Measurements from ENCODE around the gene C3orf20. TPM values are rescaled to one million over a fixed set of nuclear protein-coding genes. Genes with fewer than 3 reads are reported as not detected.
A peak's percentile ranks its signal among the peaks of the same experiment; 100 is the strongest.

The C3orf20 gene
- total and polyA plus RNA-seq, 2 of the 13 experiments (the other 11 are each of a cell fraction or from before 2014, with no cell fraction given): 0.03 to 0.04 TPM

GRCh38 chr3:14651440-14652251 is 23.3 kb upstream of the C3orf20 start, which contains the start of gene CCDC174 (continued):
- TF ChIP-seq DZIP1 (CRISPR knock-in tag; IDR thresholded peaks at IDR 0.05) (no peak), ZNF142 (CRISPR knock-in tag; IDR thresholded peaks at IDR 0.05) (no peak), TFAP4 (IDR thresholded peaks at IDR 0.05; ENCODE audit: borderline replicate concordance, low read depth) (no peak), FLYWCH1 (CRISPR knock-in tag; IDR thresholded peaks at IDR 0.05) (no peak; the same call in 1 of the 2 replicates), MED8 (CRISPR knock-in tag; IDR thresholded peaks at IDR 0.05; ENCODE audit: insufficient replicate concordance) (no peak), LRRFIP1 (CRISPR knock-in tag; conservative IDR thresholded peaks at IDR 0.05) (no peak), DR1 (CRISPR knock-in tag; IDR thresholded peaks at IDR 0.05) (peak; percentile 82; the same call in 1 of the 2 replicates), EHMT2 (IDR thresholded peaks at IDR 0.05; ENCODE audit: borderline replicate concordance, low read depth, low read length) (peak; percentile 98), IKZF5 (CRISPR knock-in tag; IDR thresholded peaks at IDR 0.05) (peak; percentile 84), RNF219 (CRISPR knock-in tag; IDR thresholded peaks at IDR 0.05) (no peak)

All from HepG2 (cell line).